ENCODE results near the gene KRT2. TPM values are rescaled to one million over a fixed set of nuclear protein-coding genes. Genes with fewer than 3 reads are reported as not detected.

The KRT2 gene
- total RNA-seq, 1 donor from 2014 or later = not detected

- no peaks in the 10 kb centered on the region for H3K9me3 Mint-ChIP-seq (ENCODE audit: unreplicated experiment)
- H3K4me3 Mint-ChIP-seq (ENCODE audit: unreplicated experiment) = no peak overlapping the region
- TF ChIP-seq CTCF (IDR thresholded peaks at IDR 0.05) = no peak
- no peaks in the 10 kb centered on the region for H3K4me1 Mint-ChIP-seq (ENCODE audit: unreplicated experiment)
- H3K27me3 Mint-ChIP-seq (ENCODE audit: unreplicated experiment) = peaks cover 75% of the 10 kb centered on the region
- H3K27ac Mint-ChIP-seq (ENCODE audit: unreplicated experiment) = no peak overlapping the region
- H3K36me3 Mint-ChIP-seq (ENCODE audit: unreplicated experiment) = no peaks in the 10 kb centered on the region
- DNase-seq (ENCODE audit: extremely low spot score, unreplicated experiment) = no peak
These were observed 5.4 kb upstream of the KRT2 start for GRCh38 chr12:52657250-52657902.

- DNase-seq (ENCODE audit: extremely low spot score, unreplicated experiment) = no peak
- no peak for TF ChIP-seq CTCF (IDR thresholded peaks at IDR 0.05)
- Mint-ChIP-seq H3K36me3 (ENCODE audit: unreplicated experiment) (no peaks in the 10 kb centered on the region), H3K4me3 (ENCODE audit: unreplicated experiment) (no peak overlapping the region), H3K27ac (ENCODE audit: unreplicated experiment) (no peak overlapping the region), H3K9me3 (ENCODE audit: unreplicated experiment) (no peaks in the 10 kb centered on the region), H3K4me1 (ENCODE audit: unreplicated experiment) (no peaks in the 10 kb centered on the region), H3K27me3 (ENCODE audit: unreplicated experiment) (peaks cover 71% of the 10 kb centered on the region)
These were observed 4.6 kb upstream of the KRT2 start for GRCh38 chr12:52656616-52657015.

- Mint-ChIP-seq H3K27me3 (ENCODE audit: unreplicated experiment) (peaks cover 64% of the 10 kb centered on the region), H3K27ac (ENCODE audit: unreplicated experiment) (no peak overlapping the region), H3K36me3 (ENCODE audit: unreplicated experiment) (no peaks in the 10 kb centered on the region), H3K9me3 (ENCODE audit: unreplicated experiment) (no peaks in the 10 kb centered on the region), H3K4me1 (ENCODE audit: unreplicated experiment) (no peaks in the 10 kb centered on the region), H3K4me3 (ENCODE audit: unreplicated experiment) (no peak overlapping the region)
- DNase-seq (ENCODE audit: extremely low spot score, unreplicated experiment) = no peak
- no peak for TF ChIP-seq CTCF (IDR thresholded peaks at IDR 0.05)
These were observed 3.7 kb upstream of the KRT2 start for GRCh38 chr12:52655720-52656124.

GRCh38 chr12:52655251-52655650 lies 3.2 kb upstream of the KRT2 start:
- Mint-ChIP-seq H3K4me3 (ENCODE audit: unreplicated experiment) (no peak overlapping the region), H3K36me3 (ENCODE audit: unreplicated experiment) (no peaks in the 10 kb centered on the region), H3K9me3 (ENCODE audit: unreplicated experiment) (no peaks in the 10 kb centered on the region), H3K4me1 (ENCODE audit: unreplicated experiment) (no peaks in the 10 kb centered on the region), H3K27ac (ENCODE audit: unreplicated experiment) (no peak overlapping the region), H3K27me3 (ENCODE audit: unreplicated experiment) (peaks cover 64% of the 10 kb centered on the region)
- DNase-seq (ENCODE audit: extremely low spot score, unreplicated experiment) = no peak
- TF ChIP-seq CTCF (IDR thresholded peaks at IDR 0.05) = no peak

GRCh38 chr12:52650520-52651081 lies 1.4 kb downstream of the KRT2 start:
- no peak overlapping the region for H3K27ac Mint-ChIP-seq (ENCODE audit: unreplicated experiment)
- H3K9me3 Mint-ChIP-seq (ENCODE audit: unreplicated experiment) = no peaks in the 10 kb centered on the region
- H3K36me3 Mint-ChIP-seq (ENCODE audit: unreplicated experiment) = no peaks in the 10 kb centered on the region
- peaks cover 50% of the 10 kb centered on the region for H3K27me3 Mint-ChIP-seq (ENCODE audit: unreplicated experiment)
- H3K4me1 Mint-ChIP-seq (ENCODE audit: unreplicated experiment) = no peaks in the 10 kb centered on the region
- DNase-seq (ENCODE audit: extremely low spot score, unreplicated experiment) = no peak
- TF ChIP-seq CTCF (IDR thresholded peaks at IDR 0.05) = no peak
- no peak overlapping the region for H3K4me3 Mint-ChIP-seq (ENCODE audit: unreplicated experiment)
